ENCODE data around the gene LYRM4.

The LYRM4 gene

GRCh38 chr6:5280920-5281319 is 20.2 kb upstream of the LYRM4 start:
- no peak for DNase-seq (ENCODE audit: low spot score)

DNA sequence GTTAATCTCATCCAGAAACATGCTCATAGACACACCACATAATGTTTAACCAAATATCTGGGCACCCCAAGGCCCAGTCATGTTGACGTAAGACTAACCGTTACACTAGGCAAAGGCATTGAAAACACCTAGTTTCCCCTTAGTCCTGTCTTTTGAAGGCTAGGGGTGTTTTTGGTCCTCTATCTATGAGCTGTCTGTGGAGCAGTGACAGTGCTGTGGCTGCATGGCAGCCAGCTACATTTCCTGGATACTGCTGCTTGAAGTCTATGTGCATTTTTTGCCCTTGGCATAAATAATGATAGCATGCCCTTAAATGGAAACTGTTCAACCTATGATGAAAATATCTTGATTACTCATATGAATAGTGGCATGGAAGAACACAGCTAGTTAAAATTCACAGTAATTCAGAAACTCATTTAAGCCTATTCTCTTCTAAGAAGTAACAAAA is 19.2 kb upstream of the LYRM4 start:
- no peak for DNase-seq (ENCODE audit: low spot score)

GRCh38 chr6:5278565-5279120 is 17.9 kb upstream of the LYRM4 start:
- no peak for DNase-seq (ENCODE audit: low spot score)

DNA sequence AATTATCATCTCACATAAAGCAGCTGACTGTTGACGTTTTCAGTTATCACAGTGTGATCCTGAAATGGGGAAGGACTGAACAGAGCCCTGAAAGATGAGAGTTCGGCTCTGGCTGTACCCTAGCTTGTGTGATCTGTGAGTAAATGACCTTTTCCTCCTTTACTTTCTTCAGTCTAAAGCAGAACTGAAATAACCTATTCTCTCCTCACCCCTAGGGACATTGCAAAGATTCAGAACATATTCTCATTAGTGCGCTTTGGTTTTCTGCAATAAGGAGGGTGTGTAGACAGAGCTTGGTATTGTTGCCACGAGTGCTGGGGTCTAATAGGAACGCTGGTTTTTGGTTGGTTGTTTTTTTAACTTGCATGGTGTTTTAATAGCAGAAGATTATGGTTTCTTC is 17.3 kb upstream of the LYRM4 start:
- DNase-seq (ENCODE audit: low spot score) = no peak

DNA sequence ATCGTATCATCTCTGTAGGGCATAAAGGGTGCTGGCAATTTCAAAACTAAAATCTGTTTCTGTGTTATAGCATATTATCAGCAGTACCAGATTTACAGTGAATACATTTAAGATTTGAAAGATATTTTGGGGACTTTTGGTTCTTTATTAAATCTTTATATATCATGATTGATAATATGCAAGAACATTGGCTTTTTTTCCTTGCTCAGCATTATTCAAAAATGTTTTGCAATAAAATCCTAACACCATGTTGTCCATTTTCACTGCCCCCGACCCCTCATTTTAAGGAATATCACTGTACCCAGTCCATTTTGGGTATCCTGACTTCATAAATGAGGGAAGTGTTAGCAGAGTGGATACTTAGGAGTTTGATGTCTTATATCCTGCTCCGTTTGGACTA is 16.8 kb upstream of the LYRM4 start:
- DNase-seq (ENCODE audit: low spot score) = no peak

- no peak for DNase-seq (ENCODE audit: low spot score)
Measured at GRCh38 chr6:5276581-5276980, 15.8 kb upstream of the LYRM4 start.

DNA sequence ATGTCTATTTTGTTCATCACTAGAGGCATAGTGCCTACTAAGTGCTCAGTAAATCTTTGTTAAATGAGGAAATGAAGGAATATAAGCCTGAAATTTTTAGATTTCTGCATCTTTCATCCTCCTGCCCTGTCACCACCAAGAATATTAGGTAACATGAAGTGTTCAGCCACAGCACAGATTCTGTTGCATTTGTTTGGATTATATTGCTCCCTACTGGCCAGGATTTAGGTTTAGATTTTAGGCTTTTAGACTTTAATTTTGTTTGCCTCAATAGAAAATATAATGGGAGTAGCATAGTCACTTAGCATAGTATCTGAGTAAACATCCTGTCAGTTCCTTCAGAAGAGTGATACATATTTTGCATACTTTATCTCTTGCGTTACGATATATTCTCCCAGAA is 14.7 kb upstream of the LYRM4 start:
- DNase-seq (ENCODE audit: low spot score) = no peak

GRCh38 chr6:5274231-5274630 is 13.5 kb upstream of the LYRM4 start:
- no peak for DNase-seq (ENCODE audit: low spot score)

DNA sequence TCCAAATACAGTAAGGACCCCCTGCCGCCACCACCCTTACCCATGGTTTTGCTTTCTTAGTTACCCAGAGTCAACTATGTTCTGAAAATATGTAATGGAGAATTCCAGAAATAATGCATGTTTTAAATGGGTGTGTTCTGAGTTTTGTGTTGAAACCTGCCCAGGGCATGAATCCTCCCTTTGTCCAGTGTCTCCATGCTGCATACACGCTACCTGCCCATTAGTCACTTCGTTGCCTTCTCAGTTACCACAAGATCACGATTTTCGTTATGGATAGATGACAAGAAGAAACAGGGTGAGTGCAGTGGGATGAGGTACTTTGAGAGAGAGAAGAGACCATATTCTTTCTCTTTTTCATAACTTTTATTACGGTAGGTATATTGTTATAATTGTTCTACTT is 11.2 kb upstream of the LYRM4 start:
- no peak for DNase-seq (ENCODE audit: low spot score)

GRCh38 chr6:5270093-5270680 is 9.4 kb upstream of the LYRM4 start:
- peak; percentile 14 for DNase-seq (ENCODE audit: low spot score)

DNA sequence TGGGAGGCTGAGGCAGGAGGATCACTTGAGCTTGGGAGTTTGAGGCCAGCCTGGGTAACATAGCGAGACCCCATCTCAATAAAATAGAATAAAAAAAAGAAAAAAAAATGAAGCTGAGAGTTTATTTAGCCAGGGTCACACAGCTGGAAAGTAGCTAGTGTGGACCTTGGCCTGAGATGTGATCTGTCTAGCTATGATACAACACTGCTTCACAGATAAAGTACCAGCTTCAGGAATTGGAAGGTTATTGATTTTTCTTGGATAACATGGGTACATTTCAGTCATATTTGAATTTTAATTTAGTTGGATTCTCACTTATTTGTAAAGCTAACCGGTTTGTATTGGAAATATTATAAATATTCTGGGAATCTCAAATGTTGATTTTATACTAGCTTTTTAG is 5.7 kb upstream of the LYRM4 start:
- no peak for DNase-seq (ENCODE audit: low spot score)

DNA sequence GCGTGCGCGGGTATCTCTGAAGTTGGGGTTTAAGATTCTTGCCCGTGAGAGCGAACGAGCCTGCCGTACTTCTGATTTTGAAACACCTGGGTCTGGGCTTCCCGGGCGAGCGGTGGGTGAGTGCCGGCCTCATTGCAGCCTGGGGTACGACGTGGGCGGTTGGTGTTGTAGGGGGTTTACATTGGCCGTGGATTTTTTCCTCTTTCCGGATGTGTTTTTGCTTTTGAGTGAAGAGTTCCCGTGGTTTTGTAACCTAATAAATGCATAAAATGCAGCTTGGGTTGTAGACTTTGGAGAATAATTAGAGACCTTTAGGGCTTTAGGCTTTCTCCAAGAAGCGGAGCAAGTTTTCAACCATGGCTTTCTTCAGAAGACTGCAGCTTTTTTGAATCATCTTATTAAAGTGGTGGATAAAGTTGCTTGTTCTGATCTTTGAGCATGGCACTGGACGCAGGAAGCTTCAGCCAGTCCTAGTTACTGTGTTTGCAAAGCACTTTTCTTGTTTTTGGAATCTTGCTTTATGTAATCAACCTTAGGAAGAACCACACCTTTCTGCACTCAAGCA is 877 bp upstream of the LYRM4 start:
- DNase-seq (ENCODE audit: low spot score) = no peak

GRCh38 chr6:5260111-5260620 is 584 bp downstream of the LYRM4 start:
- DNase-seq (ENCODE audit: low spot score) = peak; percentile 64

DNA sequence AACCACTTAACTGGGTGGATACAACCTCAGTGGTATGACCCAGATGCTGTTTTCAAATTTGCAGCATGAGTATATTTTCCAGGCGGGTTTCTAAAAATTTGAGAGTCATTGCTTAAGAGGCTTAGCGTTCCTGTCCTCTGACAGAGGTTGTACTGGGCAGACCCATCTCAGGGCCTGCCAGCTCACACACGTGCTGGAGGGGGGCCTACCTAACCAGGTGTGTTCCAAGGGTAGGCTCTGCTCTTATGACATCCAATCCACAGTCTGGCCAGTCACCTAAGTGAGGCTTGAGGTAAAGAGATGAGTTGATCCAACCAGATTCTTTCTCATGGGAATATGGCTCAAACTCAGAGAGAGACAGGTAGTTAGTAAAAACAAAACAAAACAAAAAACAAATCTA is 1.3 kb downstream of the LYRM4 start:
- no peak for DNase-seq (ENCODE audit: low spot score)

GRCh38 chr6:5257400-5257799 is 3.4 kb downstream of the LYRM4 start:
- no peak for DNase-seq (ENCODE audit: low spot score)

DNA sequence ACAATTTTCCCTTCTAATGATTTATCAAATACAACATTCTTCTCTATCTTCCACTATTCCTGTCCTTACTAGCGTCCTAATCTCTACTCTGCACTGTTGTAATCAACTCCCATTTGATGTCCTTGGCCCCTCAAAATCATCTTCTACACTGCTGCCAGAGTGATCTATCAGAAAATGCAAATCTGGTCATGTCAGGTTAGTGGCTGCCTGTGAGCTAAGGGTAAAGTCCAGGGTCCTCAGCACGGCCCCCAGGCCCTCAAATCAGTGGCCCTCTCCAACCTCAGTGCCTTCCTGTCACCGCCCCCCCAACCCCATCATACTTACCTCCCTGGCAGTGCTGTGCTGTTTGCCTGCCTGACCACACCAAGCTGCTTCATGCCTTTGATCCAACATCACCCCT is 3.8 kb downstream of the LYRM4 start:
- DNase-seq (ENCODE audit: low spot score) = no peak

DNA sequence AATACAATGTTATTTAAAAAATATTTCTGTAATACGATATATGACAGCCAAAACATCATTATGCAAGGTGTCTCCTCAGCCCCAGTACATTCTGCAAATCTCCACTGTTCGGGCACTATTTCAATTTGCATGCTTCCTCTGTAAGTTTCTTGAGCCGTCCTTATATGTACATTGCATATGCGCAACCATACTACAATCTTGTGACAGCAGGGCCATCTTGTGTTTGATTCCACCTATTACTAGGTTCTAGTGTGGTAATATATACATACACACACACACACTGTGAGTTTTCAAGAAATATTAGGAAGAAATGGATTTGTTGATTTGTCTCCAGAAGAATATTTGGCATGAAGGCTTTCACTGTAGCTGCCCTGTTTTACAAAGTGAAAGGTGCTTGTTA is 9.8 kb downstream of the LYRM4 start:
- DNase-seq (ENCODE audit: low spot score) = no peak

GRCh38 chr6:5250451-5250850 is 10.3 kb downstream of the LYRM4 start:
- no peak for DNase-seq (ENCODE audit: low spot score)

DNA sequence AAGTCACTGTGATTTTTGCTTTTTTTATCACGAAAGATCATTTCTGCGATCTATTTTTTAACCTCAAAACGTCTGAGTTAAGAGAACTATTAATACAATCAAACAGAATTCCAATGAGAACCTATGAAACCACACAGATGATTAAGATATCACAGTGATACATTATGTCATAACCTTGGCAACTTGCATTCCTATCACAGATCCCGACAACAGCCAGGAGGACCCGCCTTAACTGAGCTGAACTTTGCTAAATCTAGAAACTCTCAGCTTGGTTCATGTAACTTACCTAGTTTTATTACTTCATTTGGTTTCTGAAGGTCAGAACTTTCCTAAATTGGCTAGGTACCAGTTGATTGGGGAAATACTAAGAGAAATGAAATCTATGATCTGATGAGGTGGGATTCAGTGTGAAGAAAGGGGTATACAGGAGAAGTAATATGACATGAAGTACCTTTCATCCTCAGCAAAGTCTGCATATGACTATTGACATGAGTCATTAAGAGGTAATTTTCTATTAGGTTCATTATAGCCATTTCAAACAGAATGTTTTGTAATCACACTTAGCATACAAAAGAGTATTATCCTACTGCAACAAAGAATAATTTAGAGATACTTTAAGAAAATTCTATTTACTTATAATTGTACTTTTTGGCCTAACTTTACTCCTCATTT is 11.2 kb downstream of the LYRM4 start:
- DNase-seq (ENCODE audit: low spot score) = no peak

DNA sequence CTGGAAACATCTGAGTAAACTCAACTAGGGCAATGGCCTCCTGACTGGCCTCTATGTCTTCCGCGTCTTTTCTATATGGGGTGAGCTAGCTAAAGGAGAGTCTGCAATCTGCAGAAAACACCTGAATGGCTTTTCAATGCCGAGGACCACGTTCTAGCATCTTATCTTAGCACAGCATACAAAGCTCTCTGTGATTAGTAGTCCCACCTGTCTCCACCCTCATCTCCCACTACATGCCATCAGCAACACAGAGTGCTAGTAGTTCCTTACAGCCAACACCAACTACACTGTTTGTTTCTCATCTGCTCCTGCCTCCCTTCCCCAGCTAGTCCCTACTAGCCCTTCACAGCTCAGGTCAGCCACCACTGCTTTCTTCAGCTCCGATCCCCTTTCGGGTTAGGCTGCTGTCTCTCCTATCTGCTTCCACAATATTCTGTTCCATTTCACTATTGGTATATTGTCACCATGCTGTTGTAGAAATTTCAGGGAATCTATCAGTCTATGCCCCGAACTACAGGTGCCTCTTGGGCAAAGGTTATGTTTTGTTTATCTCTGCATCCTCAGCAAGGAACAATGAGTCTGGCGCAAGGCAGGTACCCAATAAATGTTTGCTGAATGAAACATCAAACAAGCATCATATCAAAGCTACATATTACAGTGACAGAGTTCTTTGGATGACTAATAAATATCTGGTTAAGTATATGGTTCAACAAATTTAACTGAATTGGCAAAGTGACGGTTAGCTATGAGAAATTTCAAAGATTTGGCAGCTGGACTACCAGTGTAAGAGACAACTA is 12.2 kb downstream of the LYRM4 start:
- DNase-seq (ENCODE audit: low spot score) = no peak

DNA sequence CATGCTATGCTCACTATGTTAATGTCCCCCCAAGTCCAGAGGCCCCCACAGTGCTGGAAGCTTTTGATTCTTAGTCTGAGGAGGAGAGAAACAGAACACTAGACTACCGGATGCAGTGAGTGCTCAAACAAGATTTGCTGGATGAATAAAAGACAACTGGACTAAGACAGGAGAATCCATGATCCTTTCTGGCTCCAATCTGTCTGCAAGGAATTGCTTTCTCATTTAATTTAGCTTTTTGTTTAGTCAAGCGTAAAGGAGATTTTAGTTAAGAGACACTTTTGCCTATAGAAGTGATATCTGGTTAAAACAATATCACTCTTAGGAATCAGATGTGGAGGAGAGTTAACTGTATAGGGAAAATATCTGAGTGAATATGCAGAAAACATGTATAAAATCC is 13.5 kb downstream of the LYRM4 start:
- DNase-seq (ENCODE audit: low spot score) = no peak

Measured in hematopoietic multipotent progenitor cell treated with erythropoietin and hydrocortisone succinate and interleukin-3 and kit ligand, for 17 days (in vitro differentiated cells).